Measurements from ENCODE around the gene TMEM109.

Gene TMEM109

GRCh38 chr11:60948250-60948649 lies 34.3 kb downstream of the TMEM109 start:
- TF ChIP-seq CEBPB (IDR thresholded peaks at IDR 0.05) (no peak), NFIC (IDR thresholded peaks at IDR 0.05) (no peak), USF1 (IDR thresholded peaks at IDR 0.05) (no peak), YY1 (IDR thresholded peaks at IDR 0.05; ENCODE audit: low read depth) (no peak), TAF1 (IDR thresholded peaks at IDR 0.05; ENCODE audit: low read depth) (no peak)

- TF ChIP-seq EP300 (IDR thresholded peaks at IDR 0.05; ENCODE audit: borderline replicate concordance) (no peak), REST (IDR thresholded peaks at IDR 0.05; ENCODE audit: low read depth) (no peak), MAX (IDR thresholded peaks at IDR 0.05) (no peak), EGR1 (IDR thresholded peaks at IDR 0.05) (no peak), TCF12 (IDR thresholded peaks at IDR 0.05; ENCODE audit: low read depth) (no peak), FOXM1 (IDR thresholded peaks at IDR 0.05; ENCODE audit: borderline replicate concordance, low read depth) (no peak), TEAD4 (IDR thresholded peaks at IDR 0.05) (no peak), ZBTB7A (IDR thresholded peaks at IDR 0.05; ENCODE audit: low read depth) (no peak), TAF1 (IDR thresholded peaks at IDR 0.05; ENCODE audit: low read depth) (no peak), RAD21 (IDR thresholded peaks at IDR 0.05; ENCODE audit: low read depth) (no peak), CEBPB (IDR thresholded peaks at IDR 0.05) (no peak), NFIC (IDR thresholded peaks at IDR 0.05) (no peak), YY1 (IDR thresholded peaks at IDR 0.05; ENCODE audit: low read depth) (no peak), CREB1 (IDR thresholded peaks at IDR 0.05; ENCODE audit: low read depth) (no peak), USF1 (IDR thresholded peaks at IDR 0.05) (no peak)
Measured at GRCh38 chr11:60950024-60950423, 36.1 kb downstream of the TMEM109 start.

- no peak for TF ChIP-seq REST (IDR thresholded peaks at IDR 0.05; ENCODE audit: low read depth)
- TF ChIP-seq YY1 (IDR thresholded peaks at IDR 0.05; ENCODE audit: low read depth), result no peak
- no peak for TF ChIP-seq TCF12 (IDR thresholded peaks at IDR 0.05; ENCODE audit: low read depth)
- TF ChIP-seq EP300 (IDR thresholded peaks at IDR 0.05; ENCODE audit: borderline replicate concordance), result no peak
- no peak for TF ChIP-seq MAX (IDR thresholded peaks at IDR 0.05)
- TF ChIP-seq USF1 (IDR thresholded peaks at IDR 0.05), result no peak
- no peak for TF ChIP-seq NFIC (IDR thresholded peaks at IDR 0.05)
- TF ChIP-seq EGR1 (IDR thresholded peaks at IDR 0.05), result no peak
- TF ChIP-seq RAD21 (IDR thresholded peaks at IDR 0.05; ENCODE audit: low read depth), result no peak
- no peak for TF ChIP-seq CEBPB (IDR thresholded peaks at IDR 0.05)
- no peak for TF ChIP-seq TEAD4 (IDR thresholded peaks at IDR 0.05)
- no peak for TF ChIP-seq FOXM1 (IDR thresholded peaks at IDR 0.05; ENCODE audit: borderline replicate concordance, low read depth)
Measured at GRCh38 chr11:60950933-60951605, 37.1 kb downstream of the TMEM109 start.

- TF ChIP-seq MAX (IDR thresholded peaks at IDR 0.05) (no peak), CREB1 (IDR thresholded peaks at IDR 0.05; ENCODE audit: low read depth) (no peak), YY1 (IDR thresholded peaks at IDR 0.05; ENCODE audit: low read depth) (no peak), EP300 (IDR thresholded peaks at IDR 0.05; ENCODE audit: borderline replicate concordance) (no peak), RAD21 (IDR thresholded peaks at IDR 0.05; ENCODE audit: low read depth) (no peak), TCF12 (IDR thresholded peaks at IDR 0.05; ENCODE audit: low read depth) (no peak), ZBTB7A (IDR thresholded peaks at IDR 0.05; ENCODE audit: low read depth) (no peak), USF1 (IDR thresholded peaks at IDR 0.05) (no peak), TEAD4 (IDR thresholded peaks at IDR 0.05) (no peak), REST (IDR thresholded peaks at IDR 0.05; ENCODE audit: low read depth) (no peak), EGR1 (IDR thresholded peaks at IDR 0.05) (no peak), NFIC (IDR thresholded peaks at IDR 0.05) (no peak), CEBPB (IDR thresholded peaks at IDR 0.05) (no peak), TAF1 (IDR thresholded peaks at IDR 0.05; ENCODE audit: low read depth) (no peak), FOXM1 (IDR thresholded peaks at IDR 0.05; ENCODE audit: borderline replicate concordance, low read depth) (no peak)
Measured at GRCh38 chr11:60951606-60951903, 37.6 kb downstream of the TMEM109 start.
